Stimulated activated CD4-positive, alpha-beta T cell treated with anti-CD3 and anti-CD28 coated beads, TNF-alpha, amount 100 ng/mL, for 24 hours (primary cell): Measurements from ENCODE around the gene TEC.
"Not testable (repeated sequence)": the region's sequence is repeated elsewhere in the genome, so short reads cannot be mapped to it uniquely, and the experiment has no call there.

Experiments used
- DNase-seq, 3 experiments: peaks; one replicate each; pipeline ENCODE4 v3.0.0-alpha.2; 2020; ENCODE audit warnings: low read depth in 3 of 3

TEC gene

DNA sequence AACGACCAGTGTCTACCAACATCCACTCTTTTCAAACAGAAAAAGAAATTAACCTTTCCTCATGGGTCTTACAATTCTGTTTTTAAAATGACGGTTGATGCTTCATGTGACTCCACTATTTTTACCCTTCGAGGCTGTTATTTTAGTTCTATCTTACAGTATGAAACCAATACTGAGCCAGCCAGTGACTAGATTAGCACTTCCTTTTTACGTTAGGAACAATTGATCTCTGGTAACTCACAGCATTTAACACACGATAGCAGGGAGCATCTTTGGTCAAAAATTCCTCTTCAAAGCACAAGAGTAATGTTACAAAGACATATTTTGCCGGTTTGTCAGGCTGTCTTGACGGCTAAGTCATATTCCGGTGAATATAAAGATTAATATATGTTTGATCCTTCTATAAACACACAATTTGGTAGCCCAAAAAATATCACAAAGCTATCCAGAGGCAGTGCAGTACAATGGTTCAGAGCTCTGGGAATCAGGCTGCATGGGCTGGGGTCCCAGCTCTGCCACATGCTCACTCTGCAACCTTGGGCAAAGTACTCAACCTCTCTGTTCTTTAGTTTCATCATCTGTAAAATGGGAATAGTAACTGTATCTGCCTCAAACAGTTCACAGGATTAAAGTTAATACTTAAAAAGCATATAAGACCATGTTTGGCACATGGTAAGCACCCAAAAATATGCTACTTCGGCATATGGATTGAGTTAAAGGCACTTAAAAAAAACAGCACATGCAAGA, 72.7 kb downstream of the TEC start:
- DNase-seq, result no peak

DNA sequence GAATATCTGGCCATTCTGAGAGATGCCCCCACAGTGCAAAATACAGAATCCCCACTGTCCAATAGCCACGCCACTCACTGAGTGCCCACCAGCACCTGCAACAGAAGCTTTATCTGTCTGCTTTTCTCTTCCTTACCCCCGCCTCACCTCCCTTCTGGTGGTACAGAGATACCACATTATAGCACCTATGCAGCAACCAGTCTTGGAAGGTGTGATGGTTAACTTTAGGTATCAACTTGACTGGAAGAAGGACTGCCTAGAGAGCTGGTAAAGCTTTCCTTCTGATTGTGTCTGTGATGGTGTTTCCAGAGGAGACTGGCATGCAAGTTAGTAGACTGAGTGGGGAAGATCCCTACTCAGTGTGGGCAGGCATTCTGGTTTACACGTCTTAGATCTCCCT, 73.8 kb downstream of the TEC start:
- no peak for DNase-seq

DNA sequence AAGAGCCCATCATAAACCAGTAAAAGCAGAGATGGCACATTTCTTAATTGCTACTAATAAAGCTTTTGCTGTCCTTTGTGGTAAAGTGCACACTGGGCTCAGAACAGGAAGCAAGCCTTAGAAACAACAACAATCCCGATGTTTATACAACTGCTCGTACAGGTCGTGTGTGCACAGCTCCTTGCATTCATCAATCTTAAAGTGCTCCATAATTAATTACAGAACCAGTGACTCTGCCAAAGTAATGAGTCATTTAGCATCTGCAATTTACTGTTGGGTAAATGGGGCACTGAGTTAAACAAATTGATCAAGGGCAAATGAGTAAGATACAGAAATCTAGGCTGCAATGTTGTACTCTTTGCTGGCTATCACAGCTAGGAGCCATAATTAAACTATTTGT, 74.3 kb downstream of the TEC start:
- no peak for DNase-seq

DNA sequence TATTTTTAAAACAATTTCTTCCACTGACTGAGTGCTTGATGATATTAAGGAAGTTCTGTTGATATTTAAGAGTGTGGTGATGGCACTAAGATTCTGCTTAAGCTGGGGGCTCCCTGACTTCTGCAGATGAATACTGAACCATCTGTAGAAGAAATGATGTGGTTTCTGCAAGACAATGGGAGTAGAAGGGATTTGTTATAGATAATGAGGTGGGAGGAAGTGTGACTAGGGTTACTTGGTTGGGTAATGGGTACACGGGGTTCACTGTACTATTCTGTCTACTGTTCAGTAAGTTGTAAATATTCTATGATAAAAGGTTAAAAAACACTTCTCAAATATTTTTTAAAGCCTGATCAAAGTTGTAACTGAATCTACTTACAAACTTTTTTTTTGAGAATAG, 74.7 kb downstream of the TEC start:
- no peak for DNase-seq

DNA sequence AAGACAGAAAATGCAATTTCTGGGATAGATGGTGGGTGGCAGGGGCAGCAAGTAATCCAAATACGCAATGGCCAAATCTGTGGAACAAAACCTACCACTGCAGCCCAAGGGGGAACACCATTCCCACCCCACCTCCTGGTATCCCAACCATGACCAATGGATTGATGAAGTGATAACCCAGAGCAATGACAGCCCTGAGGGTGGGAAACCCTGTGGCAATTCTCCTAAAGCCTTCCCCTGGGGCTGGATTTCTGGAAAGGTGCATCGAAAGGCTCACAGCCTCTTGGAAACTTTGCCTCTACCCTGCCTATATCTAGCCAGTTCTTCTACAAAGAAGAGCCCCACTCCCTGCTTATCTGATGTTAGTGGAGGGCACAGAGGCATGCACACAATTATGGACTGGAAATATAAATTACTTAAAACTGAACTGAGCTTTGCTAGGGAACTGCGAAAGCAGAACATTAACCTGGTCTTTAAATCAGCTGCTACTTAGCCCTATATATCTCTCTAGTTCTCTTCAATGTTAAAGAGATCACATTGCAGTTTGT, 75.6 kb downstream of the TEC start:
- DNase-seq, result no peak

DNA sequence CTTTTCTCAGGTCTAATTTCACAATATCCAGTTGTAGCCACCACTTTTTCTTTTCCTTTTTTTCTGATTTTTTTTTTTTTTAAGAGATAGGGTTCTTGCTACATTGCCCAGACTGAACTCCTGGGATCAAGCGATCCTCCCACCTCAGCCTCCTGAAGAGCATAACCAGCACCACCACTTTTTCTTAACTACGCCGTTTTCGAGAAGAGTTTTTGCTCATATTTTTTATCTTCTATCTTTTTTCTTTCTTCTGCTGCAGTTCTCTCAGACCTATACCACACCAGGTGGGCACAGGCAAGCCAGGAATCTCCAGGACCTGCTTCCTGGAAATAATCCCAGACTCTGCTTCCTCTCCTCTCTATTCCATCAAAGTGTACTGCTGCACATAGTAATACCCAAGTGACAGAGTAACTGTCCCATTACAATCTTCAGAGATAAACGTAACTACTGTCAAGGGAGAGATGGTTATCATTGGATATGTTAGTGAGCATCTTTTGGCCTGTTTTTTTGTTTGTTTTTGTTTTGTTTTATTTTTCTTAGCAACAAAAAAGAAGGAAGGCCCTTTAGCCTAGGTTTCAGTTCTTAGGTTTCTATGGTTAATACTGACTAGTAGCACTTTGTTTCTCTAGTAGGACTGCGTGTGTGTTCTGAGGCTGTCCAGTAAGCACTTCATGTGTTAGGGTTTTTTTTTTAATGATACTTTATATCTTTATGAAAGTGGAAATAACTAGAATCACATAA, 76.4 kb downstream of the TEC start:
- DNase-seq, result no peak

DNA sequence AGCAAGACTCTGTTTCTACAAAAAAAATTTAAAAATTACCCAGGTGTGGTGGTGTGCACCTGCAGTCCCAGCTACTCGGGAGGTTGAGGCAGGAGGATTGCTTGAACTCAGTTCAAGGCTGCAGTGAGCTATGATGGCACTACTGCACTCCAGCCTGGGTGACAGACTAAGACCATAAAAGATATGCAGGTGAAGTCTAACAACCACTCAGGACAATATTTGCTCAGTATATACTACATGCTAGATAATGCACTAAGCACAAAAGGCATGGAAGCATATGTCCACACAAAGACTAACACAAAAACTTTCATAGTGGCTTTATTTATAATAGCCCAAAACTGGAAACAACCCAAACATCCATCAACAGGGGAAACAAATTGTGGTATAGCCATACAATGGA, 77.9 kb downstream of the TEC start:
- no peak for DNase-seq

DNA sequence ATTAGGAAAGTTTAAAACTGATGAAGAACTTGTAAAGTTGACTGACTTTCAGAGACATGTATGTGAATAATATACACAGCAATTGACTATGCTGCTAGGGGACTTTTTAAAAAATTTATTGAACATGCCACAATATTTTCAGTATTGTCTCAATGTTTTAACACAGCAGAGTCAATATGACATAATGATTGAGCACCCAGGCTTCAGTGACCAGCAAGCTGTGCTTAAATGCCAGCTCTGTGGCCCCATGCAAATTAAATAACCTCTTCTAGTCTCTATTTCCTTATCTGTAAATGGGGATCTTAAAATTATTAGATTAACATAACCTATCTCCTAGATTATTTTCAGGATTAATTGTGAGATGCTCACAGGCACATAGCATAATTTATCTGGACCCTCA, 78.8 kb downstream of the TEC start:
- no peak for DNase-seq

DNA sequence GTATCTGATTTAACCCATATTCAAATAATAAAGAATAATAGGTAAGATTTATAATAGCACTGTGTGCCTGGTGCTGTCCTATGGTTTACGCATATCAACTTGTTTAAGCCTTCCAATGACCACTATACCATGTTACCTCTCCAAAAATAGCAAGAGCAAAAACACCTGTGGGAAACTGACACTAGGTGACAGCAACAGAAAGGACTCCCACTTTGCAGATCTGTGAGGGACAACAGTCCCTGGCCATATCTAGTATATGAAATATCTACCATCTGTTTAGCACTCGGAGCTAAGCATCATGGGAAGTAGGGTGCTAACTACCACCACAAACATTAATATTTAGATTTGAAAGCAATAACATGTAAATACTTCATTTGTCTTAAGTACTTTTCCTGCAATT, 79.9 kb downstream of the TEC start:
- no peak for DNase-seq

DNA sequence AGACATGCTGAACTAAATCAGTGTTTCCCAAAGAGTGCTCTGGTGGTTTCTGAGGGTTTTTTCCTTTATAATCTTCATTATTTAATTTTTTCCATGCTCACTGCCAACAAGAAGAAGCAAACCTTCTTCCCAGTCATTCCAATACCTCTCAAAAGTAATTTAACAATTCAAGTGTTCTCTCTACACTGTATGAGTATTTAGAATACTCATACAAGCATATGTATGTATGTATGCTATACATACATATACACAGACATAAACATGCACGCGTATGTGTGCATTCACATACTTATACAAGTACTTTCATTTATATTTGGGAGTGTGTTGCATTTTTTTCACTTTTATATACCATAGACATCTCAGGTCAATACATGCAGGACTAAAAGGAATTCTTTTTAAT, 81.2 kb downstream of the TEC start:
- no peak for DNase-seq

DNA sequence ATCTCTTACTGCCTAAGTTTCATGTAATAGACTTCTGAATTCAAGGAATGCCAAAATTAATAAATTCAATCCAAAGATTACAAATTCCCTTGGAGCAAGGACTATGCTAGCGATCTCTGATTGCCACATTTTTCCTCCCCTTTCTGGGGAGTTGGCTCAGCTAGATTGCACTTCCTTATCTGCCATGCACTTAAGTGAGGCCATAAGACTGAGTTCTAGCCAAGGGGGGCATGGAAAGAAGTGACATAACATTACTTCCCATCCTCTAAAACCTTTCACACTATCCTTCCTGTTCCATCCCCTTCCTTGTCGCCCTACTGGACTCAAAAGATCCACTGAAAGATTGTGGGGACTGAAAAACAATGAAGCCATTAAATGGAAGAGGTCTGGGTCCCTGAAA, 81.8 kb downstream of the TEC start:
- DNase-seq, result no peak

DNA sequence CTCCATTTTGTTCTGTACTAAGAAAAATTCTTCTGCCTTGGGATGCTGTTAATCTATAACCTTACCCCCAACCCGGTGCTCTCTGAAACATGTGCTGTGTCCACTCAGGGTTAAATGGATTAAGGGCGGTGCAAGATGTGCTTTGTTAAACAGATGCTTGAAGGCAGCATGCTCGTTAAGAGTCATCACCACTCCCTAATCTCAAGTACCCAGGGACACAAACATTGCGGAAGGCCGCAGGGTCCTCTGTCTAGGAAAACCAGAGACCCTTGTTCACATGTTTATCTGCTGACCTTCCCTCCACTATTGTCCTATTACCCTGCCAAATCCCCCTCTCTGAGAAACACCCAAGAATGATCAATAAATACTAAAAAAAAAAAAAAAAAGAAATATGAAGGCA, 82.6 kb downstream of the TEC start:
- DNase-seq, result not testable (repeated sequence)

DNA sequence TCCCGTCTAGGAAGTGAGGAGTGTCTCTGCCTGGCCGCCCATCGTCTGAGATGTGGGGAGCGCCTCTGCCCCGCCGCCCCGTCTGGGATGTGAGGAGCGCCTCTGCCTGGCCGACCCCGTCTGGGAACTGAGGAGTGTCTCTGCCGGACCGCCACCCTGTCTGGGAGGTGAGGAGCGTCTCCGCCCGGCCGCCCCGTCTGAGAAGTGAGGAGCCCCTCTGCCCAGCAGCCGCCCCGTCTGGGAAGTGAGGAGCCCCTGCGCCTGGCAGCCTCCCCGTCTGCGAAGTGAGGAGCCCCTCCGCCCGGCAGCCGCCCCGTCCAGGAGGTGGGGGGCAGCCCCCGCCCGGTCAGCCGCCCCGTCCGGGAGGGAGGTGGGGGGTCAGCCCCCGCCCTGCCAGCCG, 83.2 kb downstream of the TEC start:
- DNase-seq, result not testable (repeated sequence)

DNA sequence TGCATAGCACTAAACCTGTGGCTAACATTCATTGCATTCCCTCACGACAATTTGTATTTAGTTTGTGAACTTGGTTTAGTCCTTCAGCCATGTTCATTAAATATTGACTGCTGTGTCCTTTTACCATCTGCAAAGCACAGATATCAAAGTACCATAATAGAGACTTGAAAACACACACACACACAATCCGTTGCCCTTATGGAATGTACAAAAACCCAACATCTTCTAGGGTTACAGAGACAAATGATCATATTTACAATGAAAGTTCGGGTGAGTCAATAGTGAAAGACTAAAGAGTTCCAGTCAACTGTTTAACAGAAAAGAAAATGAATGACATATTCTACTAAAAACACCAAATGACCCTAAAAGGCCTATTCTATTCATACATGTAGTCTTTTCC, 84.8 kb downstream of the TEC start:
- DNase-seq, result no peak

DNA sequence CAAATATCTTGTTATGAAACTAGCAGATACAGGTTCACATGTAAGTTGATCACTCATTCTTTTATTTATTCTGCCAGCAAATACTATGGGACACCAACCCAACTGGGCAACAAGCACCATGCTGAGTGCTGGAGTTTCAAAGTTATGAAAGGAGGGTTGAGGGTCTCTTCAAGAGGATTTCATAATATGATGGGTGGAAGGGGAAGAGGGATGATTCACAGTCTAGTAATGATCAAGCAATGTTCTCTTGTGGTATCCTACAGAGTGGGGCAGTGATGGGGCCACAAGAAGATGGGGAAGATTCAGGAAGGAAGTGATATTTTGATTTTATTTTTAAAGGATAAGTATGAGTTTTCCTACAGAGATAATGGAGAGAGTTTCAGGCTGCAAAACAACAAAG, 89.4 kb downstream of the TEC start:
- DNase-seq, result no peak

DNA sequence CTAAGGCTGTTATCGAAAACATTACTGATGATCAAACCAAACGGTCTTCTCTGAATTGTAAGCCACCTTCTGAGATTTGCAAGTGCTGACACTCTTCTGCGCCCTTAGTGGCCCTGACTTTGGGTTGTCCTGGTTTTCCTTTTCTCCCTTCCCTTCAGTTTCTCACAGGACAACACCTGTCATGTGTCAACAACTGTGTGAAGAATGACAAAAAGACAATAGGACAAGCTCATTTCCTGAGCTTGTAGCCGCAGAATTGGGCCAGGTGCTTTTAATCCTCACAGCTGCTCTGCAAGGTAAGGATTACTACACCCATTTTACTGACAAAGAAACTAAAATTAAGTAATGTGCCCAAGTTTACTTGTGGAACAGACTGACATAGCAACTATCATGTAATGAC, 90.7 kb downstream of the TEC start:
- DNase-seq, result no peak

DNA sequence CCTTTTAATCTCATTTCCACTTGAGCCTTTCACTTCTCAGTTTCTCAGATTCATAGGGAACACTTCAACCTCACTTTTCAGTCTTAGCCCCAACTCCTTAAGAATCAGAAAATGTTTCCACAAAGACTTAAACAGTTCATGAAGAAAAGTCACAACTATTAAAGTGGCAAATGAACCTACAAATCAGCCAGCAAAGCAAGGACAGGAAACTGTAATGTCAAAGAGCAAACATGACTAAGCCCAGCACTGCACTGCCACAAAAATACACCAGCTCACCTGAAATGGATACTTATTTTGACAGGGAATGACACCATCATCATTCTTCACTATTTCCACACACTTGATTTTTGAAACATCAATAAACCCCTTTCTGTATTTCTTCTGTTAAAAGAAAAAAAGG, 93.8 kb downstream of the TEC start:
- no peak for DNase-seq

DNA sequence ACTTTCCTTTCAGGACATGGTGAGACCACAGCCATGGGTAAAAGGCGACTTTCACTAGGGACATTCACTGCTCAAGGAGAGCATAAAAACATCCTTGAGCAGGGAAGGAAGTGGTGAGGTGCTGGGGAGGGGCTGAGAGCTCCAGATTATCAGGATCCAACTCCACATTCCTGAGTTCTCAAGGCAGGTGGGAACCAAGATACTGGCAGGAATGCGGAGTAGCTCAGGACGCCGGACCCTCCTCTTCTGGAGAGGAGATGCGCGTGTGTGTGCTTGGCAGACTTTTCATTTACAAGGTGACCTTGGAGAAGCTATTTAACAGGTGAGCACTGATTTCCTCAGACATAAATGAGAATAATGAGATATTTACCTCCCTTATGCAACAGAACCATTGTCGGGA, 94.3 kb downstream of the TEC start:
- no peak for DNase-seq

DNA sequence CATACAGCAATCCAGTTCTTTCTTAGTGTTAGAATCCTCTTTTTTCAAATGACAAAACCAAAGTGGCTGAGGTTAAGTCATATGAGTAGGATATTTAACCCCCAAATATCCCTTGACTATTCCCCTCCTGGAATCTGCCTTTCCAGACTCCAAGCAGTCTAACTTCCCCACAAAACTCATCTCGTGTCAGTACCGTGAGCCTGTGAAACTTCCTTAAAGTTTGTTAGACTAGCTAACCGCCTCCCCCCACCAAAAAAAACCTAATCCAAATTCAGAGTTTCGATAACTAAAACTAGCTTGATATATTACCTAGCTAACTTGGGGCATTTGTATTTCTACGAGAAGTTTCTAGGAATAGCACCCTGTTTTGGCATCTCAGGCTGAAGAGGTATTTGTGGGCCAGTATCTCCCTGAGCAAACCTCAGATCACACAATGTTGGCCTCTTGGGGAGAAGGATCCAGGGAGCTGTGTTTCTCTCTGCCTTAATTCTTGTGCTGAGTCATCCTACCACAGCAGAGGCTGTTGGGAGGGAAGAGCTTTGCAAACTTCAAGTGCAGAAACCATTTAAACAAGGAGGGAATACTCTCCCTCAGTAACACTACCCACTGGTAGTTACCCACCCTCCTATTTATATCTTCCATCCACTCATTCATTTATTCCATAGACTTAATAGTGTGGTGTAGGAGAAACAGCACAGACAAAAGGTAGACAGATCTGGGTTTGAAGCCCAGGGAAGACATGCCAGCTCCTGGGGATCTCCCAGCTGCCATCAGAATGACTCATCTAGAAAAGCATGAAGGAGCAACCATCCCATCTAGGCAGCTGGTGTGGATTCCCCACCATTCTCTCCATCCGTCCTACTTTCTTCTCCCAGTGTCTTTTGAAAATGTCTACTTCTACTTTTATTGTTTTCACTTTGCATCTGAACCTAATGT, 96.3 kb downstream of the TEC start:
- DNase-seq, result no peak

DNA sequence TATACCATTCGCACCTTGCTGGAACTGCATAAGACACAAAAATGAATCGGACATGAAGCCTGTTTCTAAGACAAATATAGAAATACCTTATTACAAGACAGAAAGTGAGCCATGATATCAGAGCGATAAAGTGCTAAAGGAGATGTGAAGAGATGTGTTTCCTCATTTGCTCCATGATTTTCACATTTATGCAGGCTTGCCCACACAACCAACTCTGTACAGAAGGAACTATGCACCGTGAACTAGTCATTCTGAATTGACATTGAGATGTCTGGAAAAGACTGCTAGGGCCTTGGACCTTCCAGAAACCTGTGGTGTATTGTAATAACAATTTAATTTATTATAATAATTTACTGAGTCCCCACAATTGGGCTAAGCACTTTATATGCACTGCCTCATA, 97.0 kb downstream of the TEC start:
- DNase-seq, result no peak

DNA sequence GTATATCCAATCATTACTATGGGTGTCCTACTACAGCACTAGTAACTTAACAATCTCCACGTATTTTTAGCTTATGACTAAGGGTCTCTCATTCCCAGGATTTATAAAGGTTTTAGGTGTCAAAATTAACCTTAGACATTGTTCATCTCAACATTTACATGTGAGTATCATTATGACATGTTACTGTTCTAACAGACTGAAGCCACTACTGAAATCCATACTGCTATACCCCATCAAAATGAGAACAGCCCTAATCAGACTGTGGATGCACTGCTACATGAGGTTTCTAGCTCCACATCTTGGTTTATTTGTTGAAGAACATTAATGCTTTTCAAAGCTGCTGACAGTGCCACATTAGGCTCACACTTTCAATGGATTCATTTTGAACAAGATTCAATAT, 100.0 kb downstream of the TEC start:
- no peak for DNase-seq

DNA sequence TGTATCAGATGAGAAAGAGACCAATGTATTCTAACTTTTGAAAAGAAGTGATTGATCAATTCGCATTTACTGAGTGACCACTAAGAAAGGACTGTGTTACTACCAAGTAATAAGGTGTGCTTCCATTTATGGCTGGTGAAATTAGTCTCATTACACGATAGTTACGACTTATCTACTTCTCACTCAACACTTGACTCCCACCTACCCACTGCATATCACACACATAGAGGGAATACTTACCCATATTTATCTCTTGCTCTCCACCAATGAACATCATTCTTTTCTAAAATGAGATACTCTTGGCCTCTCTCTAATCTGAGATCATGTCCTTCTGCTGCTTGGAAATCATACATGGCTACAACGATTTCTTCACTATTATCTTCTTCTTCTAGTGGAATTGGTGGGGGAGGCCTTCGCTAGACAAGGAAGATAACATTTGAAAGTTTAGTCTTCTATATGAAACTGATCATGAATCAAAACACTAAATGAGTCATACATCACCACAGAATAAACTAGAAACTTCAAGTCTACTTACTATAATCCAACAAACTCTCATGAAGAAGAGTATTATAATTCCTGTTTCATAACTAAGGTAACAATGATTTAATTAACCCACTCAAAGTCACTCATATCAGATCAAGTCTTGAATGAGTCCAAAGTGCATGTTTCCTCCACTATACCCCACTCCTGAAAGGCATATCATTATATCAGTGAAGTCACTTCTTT, 101.9 kb downstream of the TEC start:
- DNase-seq, result no peak
